ENCODE results near the gene FBXO44. TPM values are rescaled to one million over a fixed set of nuclear protein-coding genes. Genes with fewer than 3 reads are reported as not detected.

Gene FBXO44
- polyA plus RNA-seq, 2 of the 4 experiments (the other 2 are of a cell fraction): 10.4 to 26.9 TPM

- no peak for FAIRE-seq
- POLR2A ChIA-PET: no interaction called here
- TF ChIP-seq REST (IDR thresholded peaks at IDR 0.05) (no peak), CBX2 (IDR thresholded peaks at IDR 0.05; ENCODE audit: borderline replicate concordance, low read depth) (no peak), SMC3 (IDR thresholded peaks at IDR 0.05) (0 out of 3 replicates have a peak, but pooled peaks have one; percentile 16), CBX8 (IDR thresholded peaks at IDR 0.05) (no peak), RAD21 (conservative IDR thresholded peaks at IDR 0.05 in 1 of 2, IDR thresholded peaks at IDR 0.05 in 1 of 2) (peak in 1 of 2 experiments; percentile 19; a peak in 1 of 5 replicates)
- CTCF ChIA-PET: interaction anchor here (0.7 to 6.9 kb wide), 7 partner anchors 9 to 73 kb away, joined by 3 to 35 read pairs (median 3); partner anchors contain the start of gene FBXO6
- H3K4me2 ChIP-seq: no peak overlapping the region
- H3K4me3 ChIP-seq: no peak overlapping the region
- H3K9me3 ChIP-seq: no peaks in the 10 kb centered on the region
- ATAC-seq: no peak
- H3K4me1 ChIP-seq: peaks cover under 1% of the 10 kb centered on the region; the same call in 1 of the 3 replicates
- H3K27ac ChIP-seq: no peak overlapping the region
- WGBS (ENCODE audit: missing lambda C conversion rate): 70% methylated on average over 5 of the region's 10 CpGs
- no peak for DNase-seq (ENCODE audit: low read depth in 1 of 2, low spot score in 1 of 2)
These were observed 21.9 kb downstream of the FBXO44 start for GRCh38 chr1:11676386-11677103.

GRCh38 chr1:11678442-11678841, 23.8 kb downstream of the FBXO44 start:
- TF ChIP-seq HOXA7 (CRISPR knock-in tag; IDR thresholded peaks at IDR 0.05): no peak
- no peak for TF ChIP-seq GATA3 (IDR thresholded peaks at IDR 0.05; ENCODE audit: borderline replicate concordance)
- TF ChIP-seq CHD4 (IDR thresholded peaks at IDR 0.05; ENCODE audit: borderline replicate concordance): no peak
- TF ChIP-seq JUNB (IDR thresholded peaks at IDR 0.05): no peak
- no peak for TF ChIP-seq BHLHE40 (IDR thresholded peaks at IDR 0.05; ENCODE audit: low read depth, low read length)
- TF ChIP-seq NFE2L2 (conservative IDR thresholded peaks at IDR 0.05; ENCODE audit: low read length): no peak
- no peak for TF ChIP-seq HOXB5 (CRISPR knock-in tag; IDR thresholded peaks at IDR 0.05)
- no peak for TF ChIP-seq SMC3 (IDR thresholded peaks at IDR 0.05)
- TF ChIP-seq RFX5 (IDR thresholded peaks at IDR 0.05): no peak
- TF ChIP-seq, protein P1, sequence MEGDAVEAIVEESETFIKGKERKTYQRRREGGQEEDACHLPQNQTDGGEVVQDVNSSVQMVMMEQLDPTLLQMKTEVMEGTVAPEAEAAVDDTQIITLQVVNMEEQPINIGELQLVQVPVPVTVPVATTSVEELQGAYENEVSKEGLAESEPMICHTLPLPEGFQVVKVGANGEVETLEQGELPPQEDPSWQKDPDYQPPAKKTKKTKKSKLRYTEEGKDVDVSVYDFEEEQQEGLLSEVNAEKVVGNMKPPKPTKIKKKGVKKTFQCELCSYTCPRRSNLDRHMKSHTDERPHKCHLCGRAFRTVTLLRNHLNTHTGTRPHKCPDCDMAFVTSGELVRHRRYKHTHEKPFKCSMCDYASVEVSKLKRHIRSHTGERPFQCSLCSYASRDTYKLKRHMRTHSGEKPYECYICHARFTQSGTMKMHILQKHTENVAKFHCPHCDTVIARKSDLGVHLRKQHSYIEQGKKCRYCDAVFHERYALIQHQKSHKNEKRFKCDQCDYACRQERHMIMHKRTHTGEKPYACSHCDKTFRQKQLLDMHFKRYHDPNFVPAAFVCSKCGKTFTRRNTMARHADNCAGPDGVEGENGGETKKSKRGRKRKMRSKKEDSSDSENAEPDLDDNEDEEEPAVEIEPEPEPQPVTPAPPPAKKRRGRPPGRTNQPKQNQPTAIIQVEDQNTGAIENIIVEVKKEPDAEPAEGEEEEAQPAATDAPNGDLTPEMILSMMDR (IDR thresholded peaks at IDR 0.05): no peak
- TF ChIP-seq HDAC2 (IDR thresholded peaks at IDR 0.05): no peak
- TF ChIP-seq REST (IDR thresholded peaks at IDR 0.05): no peak
- no peak for TF ChIP-seq FOSL2 (IDR thresholded peaks at IDR 0.05)
- no peak for TF ChIP-seq FOSL2 (CRISPR knock-in tag; IDR thresholded peaks at IDR 0.05)
- no peak for TF ChIP-seq ZNF302 (CRISPR knock-in tag; IDR thresholded peaks at IDR 0.05)
- Histone ChIP-seq H3K4me1 (peaks cover 4% of the 10 kb centered on the region; the same call in 2 of the 3 replicates), H3K27ac (no peak overlapping the region), H3K4me3 (no peak overlapping the region), H3K4me2 (no peak overlapping the region), H3K9me3 (no peaks in the 10 kb centered on the region)
- ChIA-PET POLR2A (no interaction called here), CTCF (interaction anchor here (1.3 to 6.9 kb wide), 2 partner anchors 15 to 33 kb away, joined by 4 to 35 read pairs; partner anchors contain the start of gene FBXO6)
- DNase-seq (ENCODE audit: low read depth in 1 of 2, low spot score in 1 of 2): no peak
- no peak for FAIRE-seq
- 93% methylated on average over 2 of the region's 2 CpGs for WGBS (ENCODE audit: missing lambda C conversion rate)
- ATAC-seq: no peak
